Measurements from ENCODE around the gene ATXN10. TPM values are rescaled to one million over a fixed set of nuclear protein-coding genes. Genes with fewer than 3 reads are reported as not detected.

ATXN10 gene
- total RNA-seq, 2 experiments from 2014 or later, result 114 to 121 TPM

DNA sequence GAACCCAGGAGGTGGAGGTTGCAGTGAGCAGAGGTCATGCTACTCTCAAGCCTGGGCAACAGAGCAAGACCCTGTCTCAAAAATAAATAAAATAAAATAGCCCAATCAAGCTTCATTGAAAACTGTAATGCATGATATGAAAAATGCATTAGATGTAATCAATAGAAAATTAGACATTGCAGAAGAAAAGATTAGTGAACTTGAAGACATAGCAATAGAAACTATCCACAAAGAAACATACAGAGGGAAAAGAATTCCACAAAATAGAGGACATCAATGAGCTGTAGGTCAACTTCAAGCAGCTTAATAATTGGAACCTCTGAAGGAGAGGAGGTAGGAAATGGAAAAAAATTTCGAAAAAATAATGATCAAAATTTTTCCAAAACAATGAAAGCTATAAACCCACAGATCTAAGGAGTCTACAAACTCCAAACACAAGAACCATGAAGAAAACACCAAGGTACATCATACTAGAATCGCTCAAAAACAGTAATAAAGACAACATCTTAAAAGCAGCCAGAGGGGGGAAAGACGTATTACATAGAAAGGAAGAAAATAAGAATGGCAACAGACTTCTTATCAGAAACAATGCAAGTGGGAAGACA is 201.1 kb downstream of the ATXN10 start:
- no peaks in the 10 kb centered on the region for H3K4me1 Mint-ChIP-seq (ENCODE audit: low read depth)
- no peak overlapping the region for H3K27ac Mint-ChIP-seq
- H3K27me3 Mint-ChIP-seq, result peaks cover 13% of the 10 kb centered on the region
- DNase-seq, result no peak
- H3K9me3 Mint-ChIP-seq, result peaks cover 8% of the 10 kb centered on the region
- ChIA-PET POLR2A (no interaction called here), CTCF (interaction anchor here (4.6 kb wide), 1 partner anchor 8 kb away, joined by 33 read pairs; no protein-coding TSS in a partner anchor)
- no peaks in the 10 kb centered on the region for H3K36me3 Mint-ChIP-seq (ENCODE audit: low read depth)
- TF ChIP-seq, protein P1, sequence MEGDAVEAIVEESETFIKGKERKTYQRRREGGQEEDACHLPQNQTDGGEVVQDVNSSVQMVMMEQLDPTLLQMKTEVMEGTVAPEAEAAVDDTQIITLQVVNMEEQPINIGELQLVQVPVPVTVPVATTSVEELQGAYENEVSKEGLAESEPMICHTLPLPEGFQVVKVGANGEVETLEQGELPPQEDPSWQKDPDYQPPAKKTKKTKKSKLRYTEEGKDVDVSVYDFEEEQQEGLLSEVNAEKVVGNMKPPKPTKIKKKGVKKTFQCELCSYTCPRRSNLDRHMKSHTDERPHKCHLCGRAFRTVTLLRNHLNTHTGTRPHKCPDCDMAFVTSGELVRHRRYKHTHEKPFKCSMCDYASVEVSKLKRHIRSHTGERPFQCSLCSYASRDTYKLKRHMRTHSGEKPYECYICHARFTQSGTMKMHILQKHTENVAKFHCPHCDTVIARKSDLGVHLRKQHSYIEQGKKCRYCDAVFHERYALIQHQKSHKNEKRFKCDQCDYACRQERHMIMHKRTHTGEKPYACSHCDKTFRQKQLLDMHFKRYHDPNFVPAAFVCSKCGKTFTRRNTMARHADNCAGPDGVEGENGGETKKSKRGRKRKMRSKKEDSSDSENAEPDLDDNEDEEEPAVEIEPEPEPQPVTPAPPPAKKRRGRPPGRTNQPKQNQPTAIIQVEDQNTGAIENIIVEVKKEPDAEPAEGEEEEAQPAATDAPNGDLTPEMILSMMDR (IDR thresholded peaks at IDR 0.05), result no peak
- intact Hi-C loops (cut with micrococcal nuclease), result no loop called here
- no peak for ATAC-seq
- no peak overlapping the region for H3K4me3 Mint-ChIP-seq

DNA sequence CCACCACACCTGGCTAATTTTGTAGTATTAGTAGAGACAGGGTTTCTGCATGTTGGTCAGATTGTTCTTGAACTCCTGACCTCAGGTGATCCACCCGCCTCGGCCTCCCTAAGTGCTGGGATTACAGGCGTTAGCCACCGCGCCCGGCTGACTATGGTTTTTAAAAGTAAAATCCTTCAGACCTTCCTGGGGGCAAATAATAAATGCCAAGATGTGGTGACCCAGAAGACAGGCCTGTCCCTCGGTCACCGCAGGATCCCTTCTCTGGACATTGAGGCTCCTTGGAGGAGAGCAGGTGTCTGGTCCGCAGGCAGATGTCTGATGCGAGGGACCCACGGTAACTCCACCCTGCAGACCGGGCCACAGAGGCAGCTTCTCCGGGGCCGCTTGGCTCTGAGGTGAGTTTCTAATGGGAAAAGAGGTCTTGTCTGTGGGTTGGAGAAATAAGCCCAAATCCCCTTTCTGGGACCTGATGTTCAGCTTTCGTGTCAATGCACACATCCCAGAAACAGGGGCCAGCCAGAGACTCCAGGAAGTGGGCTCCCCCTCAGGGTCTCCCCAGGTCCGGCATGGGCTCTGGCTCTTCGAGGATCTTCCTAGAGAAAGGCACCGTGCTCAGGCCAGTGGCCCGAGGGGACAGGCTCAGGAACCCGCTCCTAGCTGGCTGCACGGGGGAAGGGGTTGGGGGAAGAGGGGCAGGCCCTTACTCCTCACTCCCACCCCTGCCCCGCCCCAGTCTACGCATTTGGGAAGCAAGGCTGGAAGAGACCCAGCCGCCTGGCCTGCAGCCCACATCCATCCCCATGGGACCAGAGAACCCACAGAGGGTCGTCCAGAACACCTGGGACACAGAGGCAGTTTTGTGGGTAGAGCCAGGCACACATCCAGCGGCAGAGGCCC is 204.8 kb downstream of the ATXN10 start:
- ChIA-PET POLR2A (no interaction called here), CTCF (interaction anchor here (2.4 to 4.6 kb wide), 2 partner anchors 12 to 13 kb away, joined by 14 to 33 read pairs; no protein-coding TSS in a partner anchor)
- Mint-ChIP-seq H3K27me3 (peaks cover 19% of the 10 kb centered on the region), H3K4me3 (no peak overlapping the region), H3K36me3 (ENCODE audit: low read depth) (no peaks in the 10 kb centered on the region), H3K9me3 (peaks cover 8% of the 10 kb centered on the region), H3K4me1 (ENCODE audit: low read depth) (no peaks in the 10 kb centered on the region), H3K27ac (no peak overlapping the region)
- intact Hi-C loops (cut with micrococcal nuclease), result no loop called here
- DNase-seq, result no peak
- TF ChIP-seq, protein P1 (IDR thresholded peaks at IDR 0.05), result no peak
- no peak for ATAC-seq

DNA sequence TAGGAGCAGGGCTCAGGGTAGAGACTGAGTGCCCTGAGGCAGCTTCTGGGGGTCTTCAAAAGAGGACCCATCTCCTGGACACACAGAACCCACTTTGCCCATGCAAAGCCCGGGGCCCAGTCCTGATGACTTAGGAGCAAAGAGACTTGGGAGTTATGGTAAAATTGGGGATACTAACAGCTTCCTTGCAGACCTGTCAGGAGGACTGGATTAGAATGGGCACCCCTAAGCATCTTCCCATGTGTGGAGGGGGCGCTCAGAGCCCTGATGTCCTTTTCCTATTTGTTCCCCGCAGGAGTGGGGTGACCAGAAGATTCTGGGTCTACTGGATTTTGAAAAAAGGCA is 205.4 kb downstream of the ATXN10 start:
- ChIA-PET POLR2A (no interaction called here), CTCF (interaction anchor here (2.4 kb wide), 1 partner anchor 13 kb away, joined by 14 read pairs; no protein-coding TSS in a partner anchor)
- Mint-ChIP-seq H3K4me3 (no peak overlapping the region), H3K27me3 (peaks cover 19% of the 10 kb centered on the region), H3K4me1 (ENCODE audit: low read depth) (no peaks in the 10 kb centered on the region), H3K9me3 (peaks cover 8% of the 10 kb centered on the region), H3K27ac (no peak overlapping the region), H3K36me3 (ENCODE audit: low read depth) (no peaks in the 10 kb centered on the region)
- TF ChIP-seq, protein P1 (IDR thresholded peaks at IDR 0.05), result no peak
- intact Hi-C loops (cut with micrococcal nuclease), result no loop called here
- no peak for DNase-seq
- ATAC-seq, result no peak

DNA sequence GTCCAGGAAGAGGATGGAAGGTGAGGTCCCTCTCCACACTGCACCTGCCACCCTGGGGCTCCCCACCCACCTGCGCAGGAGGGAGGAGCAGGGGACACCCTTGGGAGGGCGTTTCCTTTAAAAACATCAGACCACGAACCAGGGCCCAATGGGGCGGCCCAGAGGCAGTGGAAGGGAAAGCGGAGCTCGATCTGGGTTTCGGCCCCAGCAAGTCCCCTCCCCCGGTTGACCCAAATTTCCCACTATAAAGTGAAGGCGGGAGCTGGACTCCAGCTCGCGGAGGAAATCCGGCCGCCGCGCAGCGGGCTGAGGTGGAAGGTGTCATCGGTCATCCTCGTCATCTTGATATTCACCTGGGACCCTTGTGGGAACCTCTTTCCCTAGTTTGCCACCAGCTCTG is 206.0 kb downstream of the ATXN10 start:
- ATAC-seq (no peak), DNase-seq (no peak)
- no peaks in the 10 kb centered on the region for H3K4me1 Mint-ChIP-seq (ENCODE audit: low read depth)
- no peak overlapping the region for H3K27ac Mint-ChIP-seq
- intact Hi-C loops (cut with micrococcal nuclease), result no loop called here
- TF ChIP-seq, protein P1 (IDR thresholded peaks at IDR 0.05), result no peak
- peaks cover 25% of the 10 kb centered on the region for H3K27me3 Mint-ChIP-seq
- no peak overlapping the region for H3K4me3 Mint-ChIP-seq
- H3K9me3 Mint-ChIP-seq, result peaks cover 7% of the 10 kb centered on the region
- POLR2A ChIA-PET, result interaction anchor here (1.4 kb wide), 1 partner anchor 24 kb away, joined by 3 read pairs; no protein-coding TSS in a partner anchor
- no peaks in the 10 kb centered on the region for H3K36me3 Mint-ChIP-seq (ENCODE audit: low read depth)
- CTCF ChIA-PET, result interaction anchor here (2.4 kb wide), 1 partner anchor 14 kb away, joined by 14 read pairs; no protein-coding TSS in a partner anchor

Data from activated CD8-positive, alpha-beta T cell treated with anti-CD3 and anti-CD28 coated beads for 36 hours (primary cell).